ENCODE data around the gene CYB5R4. TPM values are rescaled to one million over a fixed set of nuclear protein-coding genes. Genes with fewer than 3 reads are reported as not detected.

CYB5R4 gene
- total RNA-seq, 2 donors from 2014 or later = 13.7 to 18.9 TPM

DNA sequence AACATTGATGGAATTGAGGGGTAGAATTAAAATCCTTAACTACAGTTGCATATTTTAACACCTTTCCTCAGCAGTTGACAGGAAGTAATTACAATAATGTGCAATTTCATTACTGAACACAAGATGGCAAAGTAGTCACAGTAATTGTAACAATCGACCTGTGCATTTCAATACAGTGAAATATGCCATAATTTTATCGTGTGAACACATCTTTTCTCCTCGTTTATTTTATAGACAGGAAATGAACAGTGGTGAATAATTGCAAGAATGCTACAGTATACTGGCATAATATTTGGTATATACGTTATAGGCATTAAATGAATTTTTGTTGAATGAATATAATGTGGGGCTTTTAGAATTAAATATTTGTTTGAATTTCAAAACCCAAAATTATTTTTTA, 25.0 kb downstream of the CYB5R4 start:
- Histone ChIP-seq H3K4me1 (ENCODE audit: control insufficient read depth, insufficient read depth, low read length) (no peaks in the 10 kb centered on the region), H3K27ac (ENCODE audit: low read depth, low read length) (no peak overlapping the region), H3K9me3 (ENCODE audit: control insufficient read depth, low read length) (peaks cover 12% of the 10 kb centered on the region), H3K4me3 (ENCODE audit: low read length) (no peak overlapping the region), H3K9ac (ENCODE audit: extremely low read depth, low read length, poor library complexity, severe bottlenecking) (no peak overlapping the region), H3K36me3 (ENCODE audit: control insufficient read depth, insufficient read depth, low read length) (no peaks in the 10 kb centered on the region), H3K27me3 (ENCODE audit: control insufficient read depth, insufficient read depth, low read length, poor library complexity, severe bottlenecking) (no peaks in the 10 kb centered on the region)
- WGBS, 2 experiments (ENCODE audit: insufficient coverage in 1 of 2, insufficient read length in 1 of 2) = 32 to 58% methylated on average over 2 to 4 of the region's 4 CpGs
- no peak overlapping the region for H3K4me3 Mint-ChIP-seq
- H3K4me1 Mint-ChIP-seq = peaks cover 9% of the 10 kb centered on the region
- no peaks in the 10 kb centered on the region for H3K9me3 Mint-ChIP-seq
- no peak for DNase-seq
- peaks cover 4% of the 10 kb centered on the region for H3K36me3 Mint-ChIP-seq (ENCODE audit: low read depth)
- TF ChIP-seq, protein P1, sequence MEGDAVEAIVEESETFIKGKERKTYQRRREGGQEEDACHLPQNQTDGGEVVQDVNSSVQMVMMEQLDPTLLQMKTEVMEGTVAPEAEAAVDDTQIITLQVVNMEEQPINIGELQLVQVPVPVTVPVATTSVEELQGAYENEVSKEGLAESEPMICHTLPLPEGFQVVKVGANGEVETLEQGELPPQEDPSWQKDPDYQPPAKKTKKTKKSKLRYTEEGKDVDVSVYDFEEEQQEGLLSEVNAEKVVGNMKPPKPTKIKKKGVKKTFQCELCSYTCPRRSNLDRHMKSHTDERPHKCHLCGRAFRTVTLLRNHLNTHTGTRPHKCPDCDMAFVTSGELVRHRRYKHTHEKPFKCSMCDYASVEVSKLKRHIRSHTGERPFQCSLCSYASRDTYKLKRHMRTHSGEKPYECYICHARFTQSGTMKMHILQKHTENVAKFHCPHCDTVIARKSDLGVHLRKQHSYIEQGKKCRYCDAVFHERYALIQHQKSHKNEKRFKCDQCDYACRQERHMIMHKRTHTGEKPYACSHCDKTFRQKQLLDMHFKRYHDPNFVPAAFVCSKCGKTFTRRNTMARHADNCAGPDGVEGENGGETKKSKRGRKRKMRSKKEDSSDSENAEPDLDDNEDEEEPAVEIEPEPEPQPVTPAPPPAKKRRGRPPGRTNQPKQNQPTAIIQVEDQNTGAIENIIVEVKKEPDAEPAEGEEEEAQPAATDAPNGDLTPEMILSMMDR (conservative IDR thresholded peaks at IDR 0.05) = peak; percentile 86
- no peak overlapping the region for H3K27ac Mint-ChIP-seq
- H3K27me3 Mint-ChIP-seq (ENCODE audit: insufficient read depth) = no peaks in the 10 kb centered on the region

DNA sequence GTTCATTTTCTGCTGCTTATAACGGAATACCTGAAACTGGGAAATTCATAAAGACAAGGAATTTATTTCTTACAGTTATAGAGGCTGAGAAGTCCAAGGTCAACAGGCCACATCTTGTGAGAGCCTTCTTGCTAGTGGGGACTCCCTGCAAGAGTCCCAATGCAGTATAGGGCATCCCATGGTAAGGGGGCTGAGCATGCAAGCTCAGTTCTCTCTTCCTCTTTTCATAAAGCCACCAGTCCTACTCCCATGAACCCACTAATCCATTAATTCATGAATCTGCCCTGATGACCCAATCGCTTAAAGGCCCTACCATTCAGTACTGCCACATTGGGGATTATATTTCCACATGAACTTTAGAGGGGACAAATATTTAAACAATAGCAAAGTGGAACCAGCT, 26.5 kb downstream of the CYB5R4 start:
- H3K4me1 Mint-ChIP-seq = peaks cover 4% of the 10 kb centered on the region
- no peak overlapping the region for H3K4me3 ChIP-seq (ENCODE audit: low read length)
- WGBS, 2 experiments (ENCODE audit: insufficient coverage in 1 of 2, insufficient read length in 1 of 2) = 88 to 91% methylated on average over 1 to 2 of the region's 2 CpGs

DNA sequence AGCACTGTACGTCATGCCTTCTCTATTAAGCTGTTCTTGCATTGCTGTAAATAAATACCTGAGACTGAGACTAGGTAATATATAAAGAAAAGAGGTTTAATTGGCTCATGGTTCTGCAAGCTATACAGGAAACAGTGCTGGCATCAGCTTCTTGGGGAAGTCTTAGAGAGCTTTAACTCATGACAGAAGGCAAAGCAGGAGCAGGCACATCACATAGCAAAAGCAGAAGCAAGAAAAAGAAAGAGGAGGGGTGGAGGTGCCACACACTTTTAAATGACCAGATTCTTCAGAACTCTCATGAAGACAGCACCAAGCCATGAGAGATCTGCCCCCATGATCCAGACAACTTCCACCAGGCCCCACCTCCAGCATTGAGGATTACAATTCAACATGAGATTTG, 30.1 kb downstream of the CYB5R4 start:
- H3K4me1 Mint-ChIP-seq = peaks cover 31% of the 10 kb centered on the region
- Histone ChIP-seq H3K36me3 (ENCODE audit: control insufficient read depth, insufficient read depth, low read length) (no peaks in the 10 kb centered on the region), H3K9ac (ENCODE audit: extremely low read depth, low read length, poor library complexity, severe bottlenecking) (no peak overlapping the region), H3K27ac (ENCODE audit: low read depth, low read length) (no peak overlapping the region), H3K27me3 (ENCODE audit: control insufficient read depth, insufficient read depth, low read length, poor library complexity, severe bottlenecking) (no peaks in the 10 kb centered on the region), H3K4me1 (ENCODE audit: control insufficient read depth, insufficient read depth, low read length) (peaks cover 13% of the 10 kb centered on the region), H3K9me3 (ENCODE audit: control insufficient read depth, low read length) (peaks cover 23% of the 10 kb centered on the region), H3K4me3 (ENCODE audit: low read length) (no peak overlapping the region)
- no peak for DNase-seq
- no peaks in the 10 kb centered on the region for H3K9me3 Mint-ChIP-seq
- TF ChIP-seq, protein P1 (conservative IDR thresholded peaks at IDR 0.05) = no peak
- no peak overlapping the region for H3K4me3 Mint-ChIP-seq
- no peaks in the 10 kb centered on the region for H3K27me3 Mint-ChIP-seq (ENCODE audit: insufficient read depth)
- H3K36me3 Mint-ChIP-seq (ENCODE audit: low read depth) = peaks cover 15% of the 10 kb centered on the region
- 95% methylated on average over 1 of the region's 1 CpG; no CpG with 5 or more reads in 1 of the 2 experiments for WGBS, 2 experiments (ENCODE audit: insufficient coverage in 1 of 2, insufficient read length in 1 of 2)
- H3K27ac Mint-ChIP-seq = no peak overlapping the region

More for the DNA sequence above, 26.5 kb downstream of the CYB5R4 start:
- no peak overlapping the region for H3K27ac ChIP-seq (ENCODE audit: low read depth, low read length)
- peaks cover 23% of the 10 kb centered on the region for H3K9me3 ChIP-seq (ENCODE audit: control insufficient read depth, low read length)
- Mint-ChIP-seq H3K36me3 (ENCODE audit: low read depth) (peaks cover 15% of the 10 kb centered on the region), H3K27me3 (ENCODE audit: insufficient read depth) (no peaks in the 10 kb centered on the region), H3K9me3 (no peaks in the 10 kb centered on the region), H3K4me3 (no peak overlapping the region), H3K27ac (no peak overlapping the region)
- H3K27me3 ChIP-seq (ENCODE audit: control insufficient read depth, insufficient read depth, low read length, poor library complexity, severe bottlenecking) = no peaks in the 10 kb centered on the region
- TF ChIP-seq, protein P1 (conservative IDR thresholded peaks at IDR 0.05) = no peak
- H3K36me3 ChIP-seq (ENCODE audit: control insufficient read depth, insufficient read depth, low read length) = no peaks in the 10 kb centered on the region
- no peaks in the 10 kb centered on the region for H3K4me1 ChIP-seq (ENCODE audit: control insufficient read depth, insufficient read depth, low read length)
- no peak overlapping the region for H3K9ac ChIP-seq (ENCODE audit: extremely low read depth, low read length, poor library complexity, severe bottlenecking)
- no peak for DNase-seq

Measured in endodermal cell (in vitro differentiated cells).